Neural cell (in vitro differentiated cells): ENCODE results near the gene SYTL4. TPM values are rescaled to one million over a fixed set of nuclear protein-coding genes. Genes with fewer than 3 reads are reported as not detected.
A peak's percentile ranks its signal among the peaks of the same experiment; 100 is the strongest.

Source experiments
- H2AFZ ChIP-seq: fragments of 200-600, 300-800 bp; sonication (generic), shearing (Covaris generic); 2 replicates; pipeline ENCODE4 v1.6.0; 2014; ENCODE audit warnings: low read depth, mild to moderate bottlenecking, antibody characterized with exemption, low read length, moderate library complexity
- H3F3A ChIP-seq: fragments of 200-600 bp; shearing (Covaris generic); 2 replicates; pipeline ENCODE4 v1.6.1; 2016; ENCODE audit warnings: mild to moderate bottlenecking, moderate library complexity, mixed read lengths, antibody characterized with exemption, low read length; ENCODE audit not compliant: insufficient read depth, poor library complexity, severe bottlenecking
- H3K27ac ChIP-seq: fragments of 200-600, 300-800 bp; sonication (generic), shearing (Covaris generic); 2 replicates; pipeline ENCODE4 v1.5.1; 2014; ENCODE audit warnings: mild to moderate bottlenecking, low read length, moderate library complexity
- H3K27me3 ChIP-seq: fragments of 300-800, 200-600 bp; sonication (generic), shearing (Covaris generic); 2 replicates; pipeline ENCODE4 v1.6.0; 2014; ENCODE audit warnings: mild to moderate bottlenecking, low read depth, low read length, moderate library complexity; ENCODE audit not compliant: insufficient read depth
- H3K36me3 ChIP-seq: fragments of 300-800, 200-600 bp; sonication (generic), shearing (Covaris generic); 2 replicates; pipeline ENCODE4 v1.5.1; 2014; ENCODE audit warnings: mild to moderate bottlenecking, antibody characterized with exemption, low read length, moderate library complexity; ENCODE audit not compliant: insufficient read depth
- H3K4me2 ChIP-seq: fragments of 300-800, 200-600 bp; sonication (generic), shearing (Covaris generic); 2 replicates; pipeline ENCODE4 v1.6.0; 2014; ENCODE audit warnings: mild to moderate bottlenecking, low read length
- H3K4me3 ChIP-seq: fragments of 300-800, 200-600 bp; sonication (generic), shearing (Covaris generic); 2 replicates; pipeline ENCODE4 v1.5.1; 2014; ENCODE audit warnings: mild to moderate bottlenecking, low read length, moderate library complexity
- H3K79me2 ChIP-seq: fragments of 200-600 bp; shearing (Covaris generic); replicated peaks from 2 replicates; pipeline ENCODE4 v1.6.0; 2014; ENCODE audit warnings: mild to moderate bottlenecking, low read length, moderate library complexity; ENCODE audit not compliant: insufficient read depth
- H3K9ac ChIP-seq: fragments of 300-800, 200-600 bp; sonication (generic), shearing (Covaris generic); 2 replicates; pipeline ENCODE4 v1.6.1; 2016; ENCODE audit warnings: mild to moderate bottlenecking, low read length, mixed read lengths
- H3K9me2 ChIP-seq: fragments of 200-600 bp; shearing (Covaris generic); 2 replicates; pipeline ENCODE4 v1.6.1; 2016; ENCODE audit warnings: mild to moderate bottlenecking, low read length, mixed read lengths; ENCODE audit not compliant: insufficient read depth
- H3K9me3 ChIP-seq: fragments of 200-600, 300-800 bp; sonication (generic), shearing (Covaris generic); 2 replicates; pipeline ENCODE4 v1.6.1; 2016; ENCODE audit warnings: mild to moderate bottlenecking, mixed run types, low read length, moderate library complexity, mixed read lengths
- H4K20me1 ChIP-seq: fragments of 200-600 bp; shearing (Covaris generic); 2 replicates; pipeline ENCODE4 v1.6.1; 2016; ENCODE audit warnings: mild to moderate bottlenecking, mixed run types; ENCODE audit not compliant: insufficient read depth
- CTCF ChIP-seq: fragments of 450-650 bp; IDR thresholded peaks from 2 replicates; pipeline ENCODE4 v1.5.1; 2014; ENCODE audit warnings: antibody characterized with exemption, mild to moderate bottlenecking, moderate library complexity; ENCODE audit not compliant: poor library complexity, severe bottlenecking
- EP300 ChIP-seq: fragments of 450-650 bp; conservative IDR thresholded peaks from 2 replicates; pipeline ENCODE4 v1.6.1; 2014; ENCODE audit warnings: antibody characterized with exemption, mild to moderate bottlenecking, moderate library complexity; ENCODE audit not compliant: poor library complexity, severe bottlenecking
- EZH2 ChIP-seq: fragments of 200-600, 300-800 bp; shearing (Covaris generic), sonication (generic); IDR thresholded peaks from 2 replicates; pipeline ENCODE4 v1.6.1; 2014; ENCODE audit warnings: antibody characterized with exemption, low read length, borderline replicate concordance, mild to moderate bottlenecking; ENCODE audit not compliant: insufficient read depth, poor library complexity, severe bottlenecking
- MXI1 ChIP-seq: fragments of 450-650 bp; conservative IDR thresholded peaks from 2 replicates; pipeline ENCODE4 v1.6.1; 2014; ENCODE audit warnings: antibody characterized with exemption, mild to moderate bottlenecking; ENCODE audit not compliant: poor library complexity, severe bottlenecking
- POLR2AphosphoS5 ChIP-seq: IDR thresholded peaks from 2 replicates; pipeline ENCODE4 v1.6.1; 2012
- RAD21 ChIP-seq: fragments of 450-650 bp; conservative IDR thresholded peaks from 2 replicates; pipeline ENCODE4 v1.6.1; 2014; ENCODE audit warnings: antibody characterized with exemption, mild to moderate bottlenecking, moderate library complexity
- REST ChIP-seq: IDR thresholded peaks from 2 replicates; pipeline ENCODE4 v1.6.1; 2012; ENCODE audit warnings: borderline replicate concordance
- SMC3 ChIP-seq: fragments of 450-650 bp; conservative IDR thresholded peaks from 2 replicates; pipeline ENCODE4 v1.6.1; 2014; ENCODE audit warnings: antibody characterized with exemption, mild to moderate bottlenecking, moderate library complexity; ENCODE audit not compliant: poor library complexity
- polyA plus RNA-seq: library from polyadenylated mRNA; depleted of rRNA; stranded (reverse); fragments of >200 nt; gene quantifications from 2 replicates; pipeline ENCODE4 v1.2.3, GENCODE V29; 2014

The SYTL4 gene
- polyA plus RNA-seq, 1 donor from 2014 or later: 0.11 TPM

- no peaks in the 10 kb centered on the region for H3F3A ChIP-seq
These were observed 36.9 kb upstream of the SYTL4 start for GRCh38 chrX:100768679-100769338.

GRCh38 chrX:100750883-100751282, 19.0 kb upstream of the SYTL4 start:
- Histone ChIP-seq H3K9me2 (no peaks in the 10 kb centered on the region), H4K20me1 (no peaks in the 10 kb centered on the region), H3K79me2 (no peaks in the 10 kb centered on the region), H3K4me2 (no peak overlapping the region), H3K36me3 (no peaks in the 10 kb centered on the region), H3K27ac (no peak overlapping the region), H3K9me3 (no peaks in the 10 kb centered on the region), H3K4me3 (no peak overlapping the region), H3K27me3 (no peaks in the 10 kb centered on the region), H3K9ac (no peak overlapping the region), H3F3A (no peaks in the 10 kb centered on the region), H2AFZ (no peak overlapping the region)
- TF ChIP-seq EP300 (no peak), CTCF (no peak), EZH2 (no peak), SMC3 (no peak), POLR2AphosphoS5 (no peak), MXI1 (no peak), RAD21 (no peak)

More at GRCh38 chrX:100768679-100769338, 36.9 kb upstream of the SYTL4 start:
- H3K4me2 ChIP-seq: no peak overlapping the region
- H3K36me3 ChIP-seq: no peaks in the 10 kb centered on the region
- H2AFZ ChIP-seq: no peak overlapping the region
- no peaks in the 10 kb centered on the region for H3K27me3 ChIP-seq
- peak; percentile 91 for TF ChIP-seq CTCF
- peak; percentile 86 for TF ChIP-seq RAD21
- no peak for TF ChIP-seq REST
- TF ChIP-seq SMC3: peak; percentile 94
- H4K20me1 ChIP-seq: no peaks in the 10 kb centered on the region
- H3K27ac ChIP-seq: no peak overlapping the region
- H3K9me2 ChIP-seq: no peaks in the 10 kb centered on the region
- no peaks in the 10 kb centered on the region for H3K79me2 ChIP-seq
- H3K4me3 ChIP-seq: no peak overlapping the region
- H3K9me3 ChIP-seq: no peaks in the 10 kb centered on the region
- no peak overlapping the region for H3K9ac ChIP-seq
